H1 (cell line): Measurements from ENCODE around the gene DHRS1. TPM values are rescaled to one million over a fixed set of nuclear protein-coding genes. Genes with fewer than 3 reads are reported as not detected.

ENCODE experiments used
- CTCF ChIA-PET: fragments of 300-600 bp; sonication (Branson Sonifier 250); formaldehyde crosslinking; loops from one replicate; lab custom pipeline; 2021; ENCODE audit not compliant: partially characterized antibody; lab: Charles Lee
- POLR2A ChIA-PET: fragments of 300-600 bp; sonication (Branson Sonifier 250); formaldehyde crosslinking; loops from one replicate; lab custom pipeline; 2021; ENCODE audit warnings: inconsistent platforms; ENCODE audit not compliant: partially characterized antibody; lab: Charles Lee
- DNase-seq, 2 experiments: peaks; one replicate each; pipeline versions ENCODE4 v3.0.0 to v3.0.0-alpha.2; 2010 to 2022; ENCODE audit warnings: low spot score in 2 of 2, low read depth in 1 of 2, mixed read lengths in 1 of 2
- FAIRE-seq: peaks from 2 replicates; lab custom pipeline; 2011; peaks lifted over from hg19 to GRCh38; lab: Jason Lieb, UNC
- H2AFZ ChIP-seq: 2 replicates; pipeline ENCODE4 v1.8.1; 2012; ENCODE audit warnings: low read length, inconsistent platforms
- H2AK5ac ChIP-seq: 2 replicates; pipeline ENCODE4 v1.6.1; 2013; ENCODE audit warnings: low read depth, low read length
- H2BK120ac ChIP-seq: replicated peaks from 2 replicates; pipeline ENCODE3; 2013; ENCODE audit warnings: low read depth, low read length, inconsistent platforms
- H2BK12ac ChIP-seq: 2 replicates; pipeline ENCODE4 v1.6.1; 2013; ENCODE audit warnings: low read depth, low read length
- H2BK15ac ChIP-seq: 2 replicates; pipeline ENCODE4 v1.6.1; 2013; ENCODE audit warnings: low read length
- H2BK20ac ChIP-seq: 2 replicates; pipeline ENCODE4 v1.6.1; 2013; ENCODE audit warnings: low read length
- H2BK5ac ChIP-seq: 2 replicates; pipeline ENCODE4 v1.6.1; 2013; ENCODE audit warnings: low read depth, low read length
- H3K14ac ChIP-seq: 2 replicates; pipeline ENCODE4 v1.6.1; 2013; ENCODE audit warnings: inconsistent platforms; ENCODE audit not compliant: insufficient read length
- H3K18ac ChIP-seq: 2 replicates; pipeline ENCODE4 v1.6.1; 2013; ENCODE audit warnings: low read length; ENCODE audit errors: extremely low read depth
- H3K23ac ChIP-seq: 2 replicates; pipeline ENCODE4 v1.6.1; 2013; ENCODE audit warnings: inconsistent platforms; ENCODE audit not compliant: insufficient read length
- H3K23me2 ChIP-seq: 2 replicates; pipeline ENCODE4 v1.6.1; 2013; ENCODE audit warnings: low read depth, low read length
- H3K27ac ChIP-seq: 2 replicates; pipeline ENCODE4 v1.6.1; 2011; ENCODE audit warnings: low read depth, low read length, inconsistent platforms
- H3K27me3 ChIP-seq, 4 experiments: replicated peaks in 1 of 4; 1 replicate in 1 of 4; 2 replicates in 3 of 4; pipeline versions ENCODE4 v1.6.1 to v1.8.1; 2011 to 2013; ENCODE audit warnings: low read length in 3 of 4, mild to moderate bottlenecking in 3 of 4, inconsistent platforms in 2 of 4, mixed read lengths in 2 of 4, moderate library complexity in 1 of 4; ENCODE audit not compliant: control insufficient read depth in 3 of 4, insufficient read depth in 3 of 4; ENCODE audit errors: extremely low read depth in 1 of 4
- H3K36me3 ChIP-seq, 4 experiments: 2 replicates each; pipeline versions ENCODE4 v1.6.1 to v1.8.1; 2011 to 2013; ENCODE audit warnings: mild to moderate bottlenecking in 4 of 4, low read length in 3 of 4, moderate library complexity in 2 of 4, control low read depth in 1 of 4, inconsistent platforms in 1 of 4; ENCODE audit not compliant: insufficient read depth in 4 of 4, control insufficient read depth in 2 of 4
- H3K4ac ChIP-seq: replicated peaks from 2 replicates; pipeline ENCODE3; 2013; ENCODE audit warnings: low read length, low read depth, mixed read lengths, inconsistent platforms; ENCODE audit not compliant: insufficient read length
- H3K4me1 ChIP-seq, 4 experiments: replicated peaks in 1 of 4; 1 replicate in 1 of 4; 2 replicates in 3 of 4; pipeline versions ENCODE4 v1.6.1 to v1.8.1; 2011 to 2013; ENCODE audit warnings: low read length in 3 of 4, inconsistent platforms in 2 of 4, mixed read lengths in 1 of 4; ENCODE audit not compliant: insufficient read depth in 4 of 4, control insufficient read depth in 3 of 4
- H3K4me2 ChIP-seq, 2 experiments: 2 replicates each; pipeline versions ENCODE4 v1.6.1 to v1.8.1; 2011 to 2013; ENCODE audit warnings: low read depth in 2 of 2, low read length in 2 of 2, control low read depth in 1 of 2, inconsistent platforms in 1 of 2, mild to moderate bottlenecking in 1 of 2; ENCODE audit not compliant: insufficient read depth in 1 of 2
- H3K4me3 ChIP-seq, 4 experiments: fragments of 200-600, 300-600 bp in 1 of 4; sonication (generic), shearing (Covaris generic), sonication (Bioruptor Twin) in 1 of 4; 2 replicates each; pipeline versions ENCODE4 v1.5.1 to v1.8.1; 2011 to 2016; ENCODE audit warnings: low read length in 4 of 4, low read depth in 3 of 4, control low read depth in 2 of 4, inconsistent platforms in 2 of 4, mild to moderate bottlenecking in 2 of 4, mixed read lengths in 1 of 4, moderate library complexity in 1 of 4; ENCODE audit not compliant: insufficient read depth in 2 of 4; ENCODE audit errors: extremely low read depth in 1 of 4
- H3K56ac ChIP-seq: replicated peaks from 2 replicates; pipeline ENCODE3; 2013; ENCODE audit warnings: low read depth, mild to moderate bottlenecking, mixed read lengths, low read length, inconsistent platforms; ENCODE audit not compliant: insufficient read length
- H3K79me1 ChIP-seq: 2 replicates; pipeline ENCODE4 v1.6.1; 2013; ENCODE audit warnings: low read depth, low read length, control low read depth
- H3K79me2 ChIP-seq, 2 experiments: 2 replicates each; pipeline versions ENCODE4 v1.6.1 to v1.8.1; 2012 to 2013; ENCODE audit warnings: low read length in 2 of 2, mild to moderate bottlenecking in 2 of 2, inconsistent platforms in 1 of 2; ENCODE audit not compliant: insufficient read depth in 2 of 2, control insufficient read depth in 1 of 2
- H3K9ac ChIP-seq, 4 experiments: replicated peaks in 1 of 4; 1 replicate in 1 of 4; 2 replicates in 3 of 4; pipeline versions ENCODE4 v1.6.1 to v1.8.1; 2011 to 2013; ENCODE audit warnings: low read depth in 3 of 4, low read length in 3 of 4, control low read depth in 2 of 4, mild to moderate bottlenecking in 2 of 4, moderate library complexity in 2 of 4, inconsistent platforms in 1 of 4; ENCODE audit errors: extremely low read depth in 1 of 4
- H3K9me3 ChIP-seq, 2 experiments: 2 replicates each; pipeline versions ENCODE4 v1.6.1 to v1.8.1; 2012 to 2013; ENCODE audit warnings: mild to moderate bottlenecking in 2 of 2, moderate library complexity in 2 of 2, control low read depth in 1 of 2, inconsistent platforms in 1 of 2, low read depth in 1 of 2, low read length in 1 of 2, mixed read lengths in 1 of 2; ENCODE audit not compliant: insufficient read depth in 2 of 2
- H4K20me1 ChIP-seq, 2 experiments: replicated peaks in 1 of 2; 2 replicates each; pipeline versions ENCODE3 to v1.8.1; 2011 to 2013; ENCODE audit warnings: inconsistent platforms in 2 of 2, low read length in 2 of 2, mild to moderate bottlenecking in 1 of 2; ENCODE audit not compliant: insufficient read depth in 2 of 2, control insufficient read depth in 1 of 2
- H4K5ac ChIP-seq: 2 replicates; pipeline ENCODE4 v1.6.1; 2013; ENCODE audit warnings: low read length, low read depth, mixed read lengths, inconsistent platforms; ENCODE audit not compliant: insufficient read length
- H4K8ac ChIP-seq: 2 replicates; pipeline ENCODE4 v1.8.0; 2013; ENCODE audit warnings: mild to moderate bottlenecking, moderate library complexity, low read length, inconsistent platforms; ENCODE audit not compliant: insufficient read depth; ENCODE audit errors: extremely low read depth
- H4K91ac ChIP-seq: replicated peaks from 2 replicates; pipeline ENCODE3; 2013; ENCODE audit warnings: low read length, mixed read lengths, inconsistent platforms; ENCODE audit not compliant: insufficient read length
- ASH2L ChIP-seq: fragments of 200-600, 300-600 bp; sonication (generic); IDR thresholded peaks from one replicate; pipeline ENCODE4 v1.7.1; 2017; ENCODE audit warnings: low read length
- TAF7 ChIP-seq: optimal IDR thresholded peaks from 2 replicates; pipeline ENCODE3; 2011; ENCODE audit warnings: low read depth, mild to moderate bottlenecking, inconsistent platforms, low read length, moderate library complexity, borderline replicate concordance
- WGBS, 2 experiments: shearing (Covaris generic) in 1 of 2; methylation state at CpG; one replicate each; pipeline versions ENCODE4 v1.1.6 to v1.1.7; 2013 to 2015; ENCODE audit warnings: low lambda C conversion rate in 2 of 2, mixed read lengths in 2 of 2, inconsistent platforms in 1 of 2, low coverage in 1 of 2, missing lambda C conversion rate in 1 of 2; ENCODE audit not compliant: insufficient replicate concordance in 2 of 2, insufficient coverage in 1 of 2, insufficient read length in 1 of 2; ENCODE audit errors: extremely low coverage in 1 of 2, missing lambda C conversion rate in 1 of 2; 5-methylcytosine and 5-hydroxymethylcytosine counted together
- polyA plus RNA-seq, 7 experiments: library from polyadenylated mRNA; depleted of rRNA in 3 of 7; stranded (reverse) in 5 of 7; unstranded in 2 of 7; fragments of >200 nt in 5 of 7; fragments of 200-250 nt in 2 of 7; gene quantifications; 1 replicate in 5 of 7; 2 replicates in 1 of 7; 4 replicates in 1 of 7; pipeline versions ENCODE4 v1.2.1 to v1.2.3, GENCODE V29; 2011 to 2013; ENCODE audit warnings: missing spikeins in 2 of 7, mixed read lengths in 2 of 7
- total RNA-seq: library from RNA; stranded (reverse); fragmentation: NEBNext Ultra II Directional; extraction: Animal tissue kit (Norgen Biotek cat#: 25700); gene quantifications from 2 replicates; pipeline ENCODE4 v1.2.1, GENCODE V29; 2021

The DHRS1 gene
- total and polyA plus RNA-seq, 2 of the 8 experiments (the other 6 are each of a cell fraction or from before 2014, with no cell fraction given), result 8.8 to 31.7 TPM

DNA sequence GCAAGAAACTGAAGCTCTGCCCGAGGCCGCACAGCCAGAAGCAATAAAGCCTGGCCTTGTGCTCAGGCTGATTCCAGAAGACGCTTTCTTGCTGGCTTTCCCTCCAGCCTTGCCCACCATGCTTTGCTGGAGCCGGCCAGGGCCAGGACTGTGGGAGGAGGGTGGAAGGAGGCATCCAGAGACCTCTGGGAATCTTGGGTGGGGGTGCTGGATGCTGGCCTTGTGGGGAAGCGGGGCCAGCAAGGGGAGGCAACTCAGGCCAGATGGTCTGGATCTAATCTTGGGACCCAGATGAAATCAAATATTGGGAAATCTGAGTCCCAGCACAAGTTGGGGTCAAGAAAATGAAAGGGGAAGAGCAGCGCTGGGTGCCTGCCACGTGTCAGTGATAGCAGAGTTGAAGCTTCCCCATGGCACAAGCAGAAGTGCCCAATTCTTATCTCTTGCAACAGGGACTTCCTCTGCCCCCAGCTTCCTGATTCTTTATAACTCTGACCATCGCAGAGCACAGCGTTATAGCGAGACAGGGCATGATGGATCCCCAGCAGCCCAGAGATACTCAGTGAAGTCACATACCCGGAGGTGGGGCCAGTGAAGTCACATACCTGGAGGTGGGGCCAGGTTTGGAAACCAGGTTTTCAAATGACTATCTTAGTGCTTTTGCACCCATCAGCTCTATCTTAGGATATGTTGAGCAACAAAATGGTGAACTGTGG, 21.8 kb downstream of the DHRS1 start:
- FAIRE-seq (no peak), DNase-seq (no peak)
- H3K9me3 ChIP-seq, result no peaks in the 10 kb centered on the region
- H3K36me3 ChIP-seq, result no peaks in the 10 kb centered on the region
- H3K4me2 ChIP-seq, result no peak overlapping the region
- H3K9ac ChIP-seq, result no peak overlapping the region
- no peak overlapping the region for H3K27ac ChIP-seq
- no peak overlapping the region for H2AK5ac ChIP-seq
- H2BK5ac ChIP-seq, result no peak overlapping the region
- no peak overlapping the region for H2BK120ac ChIP-seq
- TF ChIP-seq TAF7, result no peak
- no peak for TF ChIP-seq ASH2L
- no peak overlapping the region for H3K4me3 ChIP-seq
- H3K23me2 ChIP-seq, result no peaks in the 10 kb centered on the region
- H2AFZ ChIP-seq, result no peak overlapping the region
- no peak overlapping the region for H4K5ac ChIP-seq
- H2BK12ac ChIP-seq, result no peak overlapping the region
- no peaks in the 10 kb centered on the region for H3K4me1 ChIP-seq
- no peak overlapping the region for H3K18ac ChIP-seq
- H3K79me2 ChIP-seq, result no peaks in the 10 kb centered on the region
- no peak overlapping the region for H3K23ac ChIP-seq
- no peaks in the 10 kb centered on the region for H3K79me1 ChIP-seq
- H3K4ac ChIP-seq, result no peak overlapping the region
- ChIA-PET CTCF (interaction anchor here (0.9 to 11.5 kb wide), 9 partner anchors 12 to 52 kb away, joined by 3 to 137 read pairs (median 3); partner anchors contain the start of genes DHRS1, NOP9 and TINF2), POLR2A (interaction anchor here (0.5 to 2.3 kb wide), 5 partner anchors 12 to 65 kb away, joined by 3 to 9 read pairs (median 3); no protein-coding TSS in a partner anchor)
- 87% methylated on average over 11 of the region's 11 CpGs; no CpG with 5 or more reads in 1 of the 2 experiments for WGBS, 2 experiments
- H2BK15ac ChIP-seq, result no peak overlapping the region
- no peak overlapping the region for H3K56ac ChIP-seq
- no peak overlapping the region for H4K91ac ChIP-seq
- H3K27me3 ChIP-seq, result no peaks in the 10 kb centered on the region
- peaks cover 0 to 3% of the 10 kb centered on the region in 2 experiments for H4K20me1 ChIP-seq
- H3K14ac ChIP-seq, result no peak overlapping the region
- H4K8ac ChIP-seq, result no peak overlapping the region; the same call in 1 of the 2 replicates
- H2BK20ac ChIP-seq, result no peak overlapping the region
